ENCODE results near the gene SFXN5. TPM values are rescaled to one million over a fixed set of nuclear protein-coding genes. Genes with fewer than 3 reads are reported as not detected.

Gene SFXN5
- total RNA-seq, 1 experiment from 2014 or later: 11.1 TPM

GRCh38 chr2:73053316-73054114 is 18.0 kb downstream of the SFXN5 start:
- DNase-seq (ENCODE audit: low spot score): no peak

GRCh38 chr2:73050121-73050545 is 21.4 kb downstream of the SFXN5 start:
- DNase-seq (ENCODE audit: low spot score): no peak

- no peak for DNase-seq (ENCODE audit: low spot score)
Measured at GRCh38 chr2:73043929-73044832, 27.3 kb downstream of the SFXN5 start.

GRCh38 chr2:73043276-73043675 is 28.2 kb downstream of the SFXN5 start:
- DNase-seq (ENCODE audit: low spot score): no peak

GRCh38 chr2:73037947-73038585 is 33.4 kb downstream of the SFXN5 start:
- no peak for DNase-seq (ENCODE audit: low spot score)

DNA sequence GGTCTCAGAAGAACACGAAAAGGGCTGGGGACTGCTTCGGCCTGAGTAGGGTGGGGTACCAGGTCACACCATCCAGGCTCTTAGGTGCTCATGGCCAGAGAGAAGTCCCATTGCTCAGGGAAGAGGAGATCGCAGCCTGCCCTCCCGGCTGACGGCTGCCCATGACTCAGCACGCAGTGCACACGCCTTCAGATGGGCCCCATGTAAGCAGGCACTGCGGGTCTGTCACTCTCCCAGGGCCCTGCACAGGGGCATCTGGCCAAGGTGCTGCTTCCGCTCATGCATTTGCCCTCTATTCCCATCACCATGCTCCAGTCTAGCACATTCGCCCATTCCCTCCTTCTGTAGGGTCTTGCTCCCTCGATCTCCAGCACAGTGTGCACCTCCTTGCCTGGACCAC is 34.7 kb downstream of the SFXN5 start:
- DNase-seq (ENCODE audit: low spot score): no peak

DNA sequence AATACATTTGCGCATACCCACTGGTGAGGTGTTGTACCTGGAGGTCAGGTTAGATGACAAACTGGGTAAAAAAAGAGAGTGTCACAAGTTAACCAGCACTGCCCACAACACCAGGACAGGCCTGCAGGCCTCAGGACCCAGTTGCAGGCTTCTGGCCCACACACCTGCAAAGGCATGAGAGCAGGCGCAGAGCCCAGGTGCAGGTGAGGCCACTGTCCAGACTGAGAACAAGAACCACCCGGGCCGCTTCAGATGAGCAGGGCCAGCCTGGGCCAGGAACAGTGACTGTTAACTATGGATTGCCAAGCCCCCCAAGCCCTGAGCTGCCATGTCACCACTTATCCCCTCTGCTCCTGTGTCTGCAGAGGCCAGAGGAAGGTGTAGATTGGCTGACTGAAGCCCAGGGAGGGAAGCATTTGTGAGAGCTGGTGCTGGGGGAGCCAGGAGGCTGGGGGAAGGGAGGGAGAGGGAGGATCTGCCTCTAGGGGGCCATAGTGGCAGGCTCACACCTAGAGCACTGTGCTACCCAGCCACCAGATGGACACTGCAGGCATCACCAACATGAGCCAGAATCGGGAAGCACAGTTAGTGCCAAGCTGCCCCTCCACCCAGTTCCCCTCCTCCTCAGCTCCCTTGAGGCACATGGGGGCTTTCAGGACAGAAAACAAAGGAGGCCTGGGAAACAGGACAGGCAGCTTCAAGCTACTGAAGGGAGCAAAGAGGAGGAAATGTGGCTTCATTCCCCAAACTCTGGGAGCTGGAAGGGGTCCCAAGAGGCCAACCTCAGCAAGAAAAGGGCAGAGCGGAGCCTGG is 35.4 kb downstream of the SFXN5 start:
- DNase-seq (ENCODE audit: low spot score): no peak

DNA sequence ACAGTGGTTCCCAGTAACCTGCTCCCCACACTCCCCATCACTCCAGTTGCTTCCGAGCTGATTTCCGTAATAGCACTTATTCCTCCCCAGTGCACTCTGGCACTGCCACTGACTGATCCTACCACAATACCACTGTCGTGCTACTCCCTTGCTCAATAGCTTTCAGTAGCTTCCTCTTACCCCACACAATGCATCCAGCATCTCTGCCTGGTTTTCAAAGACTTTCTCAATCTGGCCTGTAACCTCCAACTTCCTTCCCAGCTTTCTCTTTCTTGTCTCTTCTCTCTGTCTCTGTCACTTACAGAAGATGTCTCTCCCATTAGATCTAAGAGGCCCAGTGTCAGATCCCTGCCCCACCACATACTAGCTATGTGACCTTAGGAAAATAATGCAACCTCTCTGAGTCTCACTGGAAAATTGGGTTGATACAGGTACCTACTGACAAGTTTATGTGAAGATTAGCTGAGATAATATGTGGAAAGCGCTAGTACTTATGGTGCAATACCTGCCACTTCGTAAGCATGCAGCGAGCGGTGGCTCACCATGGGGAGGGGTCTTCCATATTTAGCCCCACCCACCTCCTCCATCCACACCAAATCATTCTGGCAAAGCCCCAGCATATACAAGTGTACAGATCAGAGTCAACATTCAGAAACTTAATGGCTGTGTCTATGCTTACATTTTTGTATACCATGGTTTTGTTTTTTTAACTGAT is 36.7 kb downstream of the SFXN5 start:
- no peak for DNase-seq (ENCODE audit: low spot score)

DNA sequence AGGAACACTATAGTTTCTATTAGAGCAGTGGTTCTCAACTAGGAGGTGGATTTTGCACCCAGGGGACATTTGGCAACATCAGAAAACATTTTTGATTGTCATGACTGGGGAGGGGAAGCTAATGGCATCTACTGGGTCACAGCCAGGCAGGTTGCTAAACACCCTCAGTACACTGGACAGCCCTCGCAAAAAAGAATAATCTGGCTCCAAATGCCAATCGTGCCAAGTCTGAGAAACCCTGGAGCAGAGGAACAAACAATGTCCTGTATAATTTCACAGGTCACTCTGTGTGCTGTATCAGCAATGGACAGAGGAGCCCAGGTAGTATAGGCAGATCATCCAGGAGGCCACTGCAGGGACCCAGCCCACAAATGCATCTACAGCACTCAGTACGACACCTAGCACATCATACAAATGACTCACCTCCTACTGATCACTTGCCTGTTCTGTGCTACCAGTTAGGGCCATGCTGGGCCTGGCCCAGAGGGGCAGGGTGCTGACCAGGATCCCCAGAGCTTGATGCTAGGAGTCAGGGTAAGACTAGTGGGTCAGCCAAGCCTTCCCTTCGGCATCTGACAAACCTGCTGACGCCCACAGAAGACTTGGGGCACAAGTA is 37.6 kb downstream of the SFXN5 start:
- DNase-seq (ENCODE audit: low spot score): no peak

- no peak for DNase-seq (ENCODE audit: low spot score)
Measured at GRCh38 chr2:73033142-73033765, 38.3 kb downstream of the SFXN5 start.

DNA sequence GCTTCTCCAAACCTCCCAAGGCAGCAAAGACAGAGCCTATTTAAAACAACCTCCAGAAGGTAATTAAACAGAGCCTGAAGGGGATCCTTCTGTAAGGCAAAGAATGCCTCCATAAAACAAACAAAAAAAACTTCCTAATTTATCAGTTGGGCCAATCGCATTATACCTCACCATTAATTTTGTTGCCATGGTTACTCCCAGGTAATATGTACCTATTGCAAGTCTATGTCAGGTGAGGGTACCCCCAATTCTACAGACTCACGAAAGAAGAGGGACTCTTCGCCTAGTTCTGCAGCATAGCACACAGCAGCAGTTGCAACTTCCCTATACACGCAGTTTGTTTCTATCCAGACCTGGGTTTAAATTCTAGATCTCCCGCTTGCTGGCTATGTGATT is 38.8 kb downstream of the SFXN5 start:
- no peak for DNase-seq (ENCODE audit: low spot score)

DNA sequence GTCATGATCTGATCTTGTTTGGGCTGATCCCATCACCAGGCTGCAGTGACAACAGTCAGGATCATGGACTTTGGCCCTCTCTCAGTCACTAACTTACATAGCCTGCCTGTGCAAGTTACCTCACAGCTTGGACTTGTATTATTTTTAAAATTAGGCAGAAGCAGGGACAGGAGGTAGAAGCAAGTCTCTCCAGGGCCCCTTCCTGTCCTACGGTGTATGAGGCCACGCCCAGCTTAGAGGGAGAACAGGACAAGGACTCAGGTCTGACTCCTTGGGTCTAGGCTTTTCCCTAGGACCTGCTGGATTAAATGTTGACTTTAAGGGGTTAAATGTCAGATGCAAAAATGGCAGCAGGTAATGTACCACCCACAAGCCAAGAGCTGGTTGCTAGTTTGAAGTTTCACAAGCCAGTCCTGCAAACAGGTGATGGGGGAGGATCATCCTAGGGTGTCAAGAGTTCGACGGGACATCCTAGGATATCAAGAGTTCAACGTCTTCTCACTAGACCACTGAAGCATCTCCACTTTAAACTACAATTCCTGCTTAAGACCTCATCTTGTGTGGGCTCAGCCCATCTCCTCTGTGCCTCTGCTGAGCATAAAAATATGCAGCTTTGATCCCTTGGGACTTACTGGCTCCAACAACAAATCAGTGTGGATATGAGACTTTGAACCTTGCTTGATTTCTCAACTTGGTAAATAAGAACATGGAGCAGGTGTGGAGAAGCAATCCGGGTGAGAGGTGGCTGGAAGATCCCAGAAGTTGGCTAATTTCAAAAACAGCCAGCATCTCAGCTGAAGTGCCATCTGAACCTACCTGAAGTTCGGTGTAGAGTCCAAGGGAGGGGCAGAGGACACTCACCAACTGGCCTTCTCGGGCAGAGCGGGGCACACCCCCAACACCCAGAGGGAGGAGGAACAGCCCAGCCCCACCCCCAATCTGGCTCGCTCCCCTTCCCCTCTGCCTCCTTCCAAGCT is 39.5 kb downstream of the SFXN5 start:
- DNase-seq (ENCODE audit: low spot score): no peak

DNA sequence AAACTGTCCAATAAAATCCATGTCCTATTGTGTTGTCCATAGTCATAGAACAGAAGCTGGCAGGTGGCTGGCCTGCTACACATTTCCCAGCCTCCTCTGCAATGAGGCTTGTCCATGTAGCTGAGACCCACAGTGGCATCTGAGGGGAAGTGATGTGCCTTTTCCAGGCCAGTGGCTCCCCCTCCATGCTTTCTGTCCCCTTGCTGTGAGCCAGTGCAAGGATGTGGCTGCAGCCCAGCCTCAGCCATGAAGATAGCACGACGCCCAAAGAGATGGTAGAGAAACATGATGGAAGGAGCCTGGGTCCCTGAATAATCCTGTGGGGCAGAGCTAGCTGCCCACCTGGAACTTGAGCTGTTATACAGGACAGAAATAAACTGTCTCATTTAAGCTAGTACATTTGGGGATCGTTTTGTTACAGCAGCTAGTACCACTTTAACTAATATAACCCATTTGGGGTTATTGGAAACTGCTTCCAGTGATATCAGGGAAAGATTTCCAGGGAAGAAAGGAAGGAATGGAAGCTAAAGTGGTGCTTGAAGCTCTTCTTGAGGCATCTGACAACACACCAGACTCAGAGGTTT is 40.3 kb downstream of the SFXN5 start:
- no peak for DNase-seq (ENCODE audit: low spot score)

- no peak for DNase-seq (ENCODE audit: low spot score)
Measured at GRCh38 chr2:73028841-73029240, 42.7 kb downstream of the SFXN5 start.

DNA sequence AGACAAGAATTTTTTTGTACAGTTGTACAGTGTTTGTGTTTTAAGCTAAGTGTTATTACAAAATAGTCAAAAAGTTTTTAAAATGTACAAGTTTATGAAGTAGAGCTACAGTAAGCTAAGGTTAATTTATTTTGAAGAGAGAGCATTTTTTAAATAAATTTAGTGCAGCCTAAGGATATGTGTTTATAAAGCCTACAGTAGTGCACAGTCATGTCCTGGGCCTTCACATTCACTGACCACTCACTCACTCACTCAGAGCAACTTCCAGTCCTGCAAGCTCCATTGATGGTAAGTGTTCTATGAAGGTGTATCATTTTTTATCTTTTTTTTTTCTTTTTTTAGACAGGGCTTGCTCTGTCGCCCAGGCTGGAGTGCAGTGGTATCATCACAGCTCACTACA is 44.2 kb downstream of the SFXN5 start:
- DNase-seq (ENCODE audit: low spot score): no peak

DNA sequence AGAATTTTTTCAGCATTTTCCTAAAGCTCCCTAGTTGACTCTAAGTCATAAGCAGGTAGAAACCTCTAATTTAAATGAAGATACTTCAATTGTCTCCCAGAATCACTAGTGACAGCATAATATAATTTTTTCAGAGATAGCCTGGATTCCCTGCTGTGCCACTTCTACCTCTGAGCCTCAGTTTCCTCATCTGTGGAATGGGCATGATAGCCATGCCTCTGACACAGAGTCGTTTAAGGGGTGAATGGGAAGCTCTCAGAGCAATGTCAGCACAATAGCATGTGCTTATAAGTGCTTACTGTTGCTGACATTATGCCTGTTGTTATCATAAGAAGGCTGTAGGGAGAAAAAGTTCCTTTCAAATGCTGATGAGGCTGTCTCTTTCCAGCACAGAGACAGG is 48.0 kb downstream of the SFXN5 start:
- DNase-seq (ENCODE audit: low spot score): no peak

DNA sequence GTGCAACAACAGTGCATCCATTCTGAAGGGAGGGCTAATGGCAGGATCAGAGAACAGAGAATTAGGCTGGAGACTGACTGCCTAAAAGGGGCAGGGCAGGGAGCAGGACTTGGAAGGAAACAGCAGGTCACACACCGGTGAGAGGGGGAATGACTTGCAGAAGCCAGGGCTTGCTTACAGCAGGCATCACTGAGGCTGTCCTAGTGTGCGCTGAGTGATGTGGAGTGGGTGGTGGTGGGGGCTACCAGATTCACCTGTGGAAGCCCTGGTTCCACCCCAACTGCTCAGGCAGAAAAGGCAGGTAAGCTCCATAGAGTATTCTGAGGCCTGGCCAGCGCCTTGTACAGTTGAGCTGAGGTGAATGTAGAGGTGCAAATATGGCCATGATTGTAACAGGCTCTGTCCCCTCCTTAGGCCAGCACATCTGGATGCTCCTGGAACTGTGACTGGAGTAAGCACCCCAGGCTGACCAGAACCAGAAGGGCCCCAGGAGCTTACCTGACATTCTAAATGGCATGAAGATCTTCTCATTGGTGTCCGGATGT is 49.4 kb downstream of the SFXN5 start:
- DNase-seq (ENCODE audit: low spot score): no peak

DNA sequence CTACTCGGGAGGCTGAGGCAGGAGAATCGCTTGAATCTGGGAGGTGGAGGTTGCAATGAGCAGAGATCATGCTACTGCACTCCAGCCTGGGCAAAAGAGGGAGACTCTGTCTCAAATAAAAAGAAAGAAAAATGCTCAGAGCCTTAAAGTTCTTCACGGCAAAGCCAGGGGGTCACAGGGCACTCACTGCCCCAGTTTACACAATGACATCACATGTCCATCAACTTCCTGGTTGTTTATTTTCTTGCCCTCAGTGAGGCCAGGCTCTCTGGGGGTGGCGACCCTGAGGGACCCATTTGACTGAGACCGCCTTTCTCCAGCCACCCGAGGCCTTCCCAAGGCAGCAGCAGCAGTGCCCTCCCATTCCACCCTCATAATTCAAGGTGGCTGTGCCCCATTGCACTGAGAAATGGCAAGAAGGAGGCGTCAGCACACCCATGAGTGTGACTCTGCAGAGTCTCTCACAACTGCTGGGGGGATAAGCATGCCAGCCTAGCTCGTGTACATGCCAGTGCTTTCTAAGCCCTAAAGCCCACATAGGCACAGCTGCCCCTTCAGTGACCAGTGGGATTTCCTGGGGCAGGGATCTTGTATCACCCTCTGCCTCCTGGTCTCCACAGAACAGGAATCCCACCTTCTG is 50.0 kb downstream of the SFXN5 start:
- DNase-seq (ENCODE audit: low spot score): no peak
